PC-3 (cell line): Measurements from ENCODE around the gene ANTXR1.

Source experiments
- CTCF ChIP-seq: fragments of 300-600 bp; sonication (generic); conservative IDR thresholded peaks from 2 replicates; pipeline ENCODE4 v1.5.1; 2017; ENCODE audit warnings: antibody characterized with exemption, low read depth, mild to moderate bottlenecking, low read length
- EZH2 ChIP-seq: fragments of 300-600 bp; sonication (generic); IDR thresholded peaks from one replicate; pipeline ENCODE4 v1.6.1; 2017; ENCODE audit warnings: antibody characterized with exemption, mild to moderate bottlenecking, low read length; ENCODE audit not compliant: unreplicated experiment
- EZH2phosphoT487 ChIP-seq: fragments of 300-600 bp; sonication (generic); IDR thresholded peaks from 2 replicates; pipeline ENCODE4 v1.6.1; 2018; ENCODE audit warnings: mild to moderate bottlenecking, antibody characterized with exemption, low read length, borderline replicate concordance

- TF ChIP-seq EZH2phosphoT487 = no peak
- TF ChIP-seq CTCF = no peak
- no peak for TF ChIP-seq EZH2
These were observed 242.8 kb downstream of the ANTXR1 start for GRCh38 chr2:69255760-69256159.
